GM12865 (cell line): ENCODE data around the gene TPK1.

Source experiments
- DNase-seq: peaks from one replicate; pipeline ENCODE4 v3.0.0; 2010; ENCODE audit warnings: low read depth
- H3K4me3 ChIP-seq: 2 replicates; pipeline ENCODE4 v1.5.1; 2011; ENCODE audit warnings: mild to moderate bottlenecking, low read depth, low read length, control low read depth
- TF ChIP-seq, protein P1 (sequence below): IDR thresholded peaks from 2 replicates; pipeline ENCODE4 v1.5.1; 2011; ENCODE audit warnings: low read length, control low read depth, low read depth, inconsistent platforms; ENCODE audit not compliant: insufficient read depth; ENCODE audit errors: missing control alignments

TPK1 gene

DNA sequence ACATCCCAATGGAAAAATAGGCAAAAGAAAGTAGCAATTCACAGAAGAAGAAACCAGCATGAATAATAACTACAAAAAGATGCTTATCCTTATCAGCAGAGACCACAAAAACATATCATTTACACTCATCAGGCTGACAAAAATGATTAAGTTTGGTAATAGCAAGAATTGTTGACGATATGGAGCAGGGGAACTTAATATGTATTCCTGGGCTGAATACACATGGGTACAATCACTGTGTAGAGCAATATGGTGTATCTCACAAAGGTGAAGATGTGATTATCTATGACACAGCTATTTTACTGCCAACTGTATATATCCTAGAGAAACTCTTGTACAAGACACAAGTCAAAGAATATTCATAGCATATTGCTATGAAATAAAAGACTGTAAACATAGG is 290.5 kb downstream of the TPK1 start:
- H3K4me3 ChIP-seq: no peak overlapping the region
- TF ChIP-seq, protein P1, sequence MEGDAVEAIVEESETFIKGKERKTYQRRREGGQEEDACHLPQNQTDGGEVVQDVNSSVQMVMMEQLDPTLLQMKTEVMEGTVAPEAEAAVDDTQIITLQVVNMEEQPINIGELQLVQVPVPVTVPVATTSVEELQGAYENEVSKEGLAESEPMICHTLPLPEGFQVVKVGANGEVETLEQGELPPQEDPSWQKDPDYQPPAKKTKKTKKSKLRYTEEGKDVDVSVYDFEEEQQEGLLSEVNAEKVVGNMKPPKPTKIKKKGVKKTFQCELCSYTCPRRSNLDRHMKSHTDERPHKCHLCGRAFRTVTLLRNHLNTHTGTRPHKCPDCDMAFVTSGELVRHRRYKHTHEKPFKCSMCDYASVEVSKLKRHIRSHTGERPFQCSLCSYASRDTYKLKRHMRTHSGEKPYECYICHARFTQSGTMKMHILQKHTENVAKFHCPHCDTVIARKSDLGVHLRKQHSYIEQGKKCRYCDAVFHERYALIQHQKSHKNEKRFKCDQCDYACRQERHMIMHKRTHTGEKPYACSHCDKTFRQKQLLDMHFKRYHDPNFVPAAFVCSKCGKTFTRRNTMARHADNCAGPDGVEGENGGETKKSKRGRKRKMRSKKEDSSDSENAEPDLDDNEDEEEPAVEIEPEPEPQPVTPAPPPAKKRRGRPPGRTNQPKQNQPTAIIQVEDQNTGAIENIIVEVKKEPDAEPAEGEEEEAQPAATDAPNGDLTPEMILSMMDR: no peak
- no peak for DNase-seq

DNA sequence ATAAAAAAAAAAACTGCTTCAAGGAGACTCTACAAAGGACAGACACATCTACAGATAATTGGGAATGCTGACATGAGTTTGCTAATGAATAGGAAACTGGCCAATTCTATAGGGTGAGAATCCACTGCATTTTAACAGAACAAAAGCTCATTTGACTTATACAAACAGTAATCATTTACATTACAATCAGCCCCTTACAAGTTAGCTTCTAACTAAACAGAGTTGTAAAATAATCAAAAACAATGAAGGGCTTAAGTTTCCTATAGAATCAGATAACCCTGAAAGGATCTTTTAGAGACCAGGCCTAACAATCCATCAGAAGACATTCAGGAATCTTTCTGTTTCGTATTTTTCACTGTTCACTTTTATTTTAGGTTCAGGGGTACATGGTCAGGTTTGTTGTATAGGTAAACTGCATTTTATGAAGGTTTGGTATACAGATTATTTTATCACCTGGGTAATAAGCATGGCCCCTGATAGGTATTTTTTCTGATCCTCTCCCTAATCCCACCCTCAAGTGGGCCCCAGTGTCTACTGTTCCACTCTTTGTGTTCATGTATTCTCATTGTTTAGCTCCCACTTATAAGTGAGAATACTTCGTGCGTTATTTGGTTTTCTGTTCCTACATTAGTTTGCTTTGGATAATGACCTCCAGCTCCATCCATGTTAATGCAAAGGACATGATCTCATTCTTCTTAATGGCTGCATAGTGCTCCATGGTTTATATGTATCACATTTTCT is 301.0 kb downstream of the TPK1 start:
- DNase-seq: no peak
- no peak overlapping the region for H3K4me3 ChIP-seq
- TF ChIP-seq, protein P1: no peak

DNA sequence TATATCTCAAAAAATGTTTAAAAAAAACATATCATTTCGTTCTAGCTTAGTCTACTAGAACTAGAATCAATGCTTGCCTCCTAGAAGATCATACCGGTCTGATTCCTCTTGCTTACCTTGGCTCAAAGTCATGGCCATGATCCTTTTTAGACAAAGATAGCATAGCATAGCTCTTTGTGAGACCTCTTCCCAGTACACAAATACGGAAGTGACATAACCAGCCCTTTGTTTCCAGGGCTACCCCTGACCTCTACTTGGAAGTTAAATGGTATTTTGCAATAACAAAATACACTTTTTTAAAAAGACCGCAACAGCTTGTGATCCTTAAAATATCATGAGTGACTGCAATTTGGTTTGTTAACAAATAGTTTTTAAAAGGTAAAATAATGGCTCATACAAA is 301.7 kb downstream of the TPK1 start:
- no peak for DNase-seq
- TF ChIP-seq, protein P1: no peak
- H3K4me3 ChIP-seq: no peak overlapping the region

DNA sequence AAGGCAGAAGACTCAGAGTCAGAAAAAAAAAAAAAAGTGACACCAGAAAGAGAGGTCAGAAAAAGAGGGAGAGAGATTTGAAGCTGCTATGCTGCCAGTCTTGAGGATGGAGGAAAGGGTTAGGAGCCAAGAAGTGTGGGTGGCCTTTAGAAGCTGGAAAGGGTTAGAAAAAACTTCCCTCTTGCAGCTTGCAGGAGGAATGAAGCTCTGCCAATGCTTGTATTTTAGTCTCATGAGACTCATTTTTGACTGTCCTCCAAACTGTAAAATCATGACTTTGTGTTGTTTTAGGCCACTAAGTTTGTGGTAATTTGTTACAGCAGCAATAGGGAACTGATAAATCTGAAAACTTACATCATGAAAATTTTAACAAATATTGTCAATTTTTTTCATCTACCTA is 304.7 kb downstream of the TPK1 start:
- TF ChIP-seq, protein P1: no peak
- DNase-seq: no peak
- no peak overlapping the region for H3K4me3 ChIP-seq

DNA sequence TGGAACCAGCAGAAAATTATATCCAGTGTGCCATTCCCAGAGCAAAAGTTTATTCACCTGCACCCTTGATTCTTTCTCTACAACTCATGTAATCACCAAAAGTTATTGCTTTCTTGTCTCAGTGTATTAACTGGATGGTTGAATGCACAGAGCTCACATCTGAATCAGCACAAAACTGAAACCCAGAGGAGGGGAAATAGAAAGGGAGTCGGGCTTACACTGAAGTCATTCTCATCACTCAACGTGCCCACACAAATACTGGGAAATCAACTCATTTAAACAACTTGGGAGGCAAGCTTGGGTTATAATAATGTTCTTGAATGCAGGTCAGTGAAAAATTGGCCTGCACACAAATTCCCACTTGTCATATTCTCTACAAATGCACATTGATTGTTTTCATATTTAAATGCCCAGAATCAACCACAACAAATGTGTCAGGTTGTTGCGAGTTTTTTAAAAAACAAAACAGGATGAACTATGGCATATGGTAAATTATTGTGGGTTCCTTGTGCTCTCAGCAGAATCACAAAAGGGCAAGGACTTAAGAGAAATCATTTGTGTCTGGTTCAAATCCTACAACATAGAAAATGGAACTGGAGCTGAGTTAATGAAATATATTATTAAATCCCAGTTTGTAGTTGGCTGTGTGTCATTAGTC is 306.5 kb downstream of the TPK1 start:
- TF ChIP-seq, protein P1: no peak
- DNase-seq: peak; percentile 72
- no peak overlapping the region for H3K4me3 ChIP-seq

DNA sequence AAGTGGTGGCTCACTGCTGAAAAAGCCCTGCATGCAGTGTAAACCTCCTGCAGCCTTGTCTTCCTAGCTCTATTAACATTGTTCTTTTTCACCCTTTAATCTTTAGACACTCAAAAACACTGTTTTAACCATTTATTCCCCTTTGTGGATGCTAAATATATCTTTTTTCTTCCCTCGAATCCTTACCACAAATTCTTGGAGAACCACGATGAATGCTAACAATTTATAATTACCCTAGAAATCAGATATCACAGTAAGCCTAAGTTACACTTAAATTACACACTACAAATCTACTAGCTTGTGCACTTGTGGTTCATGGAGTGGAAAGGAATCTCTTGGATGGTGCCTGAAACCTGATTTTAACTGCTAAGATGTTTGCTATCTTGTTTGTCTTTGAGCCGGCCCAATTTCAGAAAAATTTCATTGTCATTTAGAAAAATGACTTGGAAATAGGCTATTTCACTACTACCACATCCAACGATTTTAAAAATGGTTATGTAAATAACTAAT is 307.3 kb downstream of the TPK1 start:
- no peak overlapping the region for H3K4me3 ChIP-seq
- no peak for DNase-seq
- TF ChIP-seq, protein P1: no peak
